Activated B cell treated with CpG ODN at 0.5 μM for 24 hours (primary cell): ENCODE results near the gene CTNND2. TPM values are rescaled to one million over a fixed set of nuclear protein-coding genes. Genes with fewer than 3 reads are reported as not detected.

Experiments
- ATAC-seq: fragments of 200-7000 bp; cut with Tn5 transposase; one replicate; pipeline ENCODE4 v1.10.0; 2021; ENCODE audit warnings: low read depth, mild to moderate bottlenecking, moderate library complexity
- CTCF ChIA-PET: fragments of 350-600 bp; sonication (Branson Sonifier 250); formaldehyde crosslinking; loops from one replicate; lab custom pipeline; 2021; ENCODE audit warnings: antibody characterized with exemption; lab: Charles Lee
- POLR2A ChIA-PET: fragments of 350-600 bp; sonication (Branson Sonifier 250); formaldehyde crosslinking; loops from one replicate; lab custom pipeline; 2021; ENCODE audit warnings: antibody characterized with exemption; lab: Charles Lee
- DNase-seq: peaks from one replicate; pipeline ENCODE4 v3.0.0; 2022
- H3K27ac Mint-ChIP-seq: one replicate; pipeline ENCODE4 v1.8.0; 2020; ENCODE audit warnings: mixed read lengths
- H3K27me3 Mint-ChIP-seq: one replicate; pipeline ENCODE4 v1.8.0; 2021; ENCODE audit warnings: mixed read lengths
- H3K36me3 Mint-ChIP-seq: one replicate; pipeline ENCODE4 v1.8.0; 2021; ENCODE audit warnings: low read depth, mixed read lengths
- H3K4me1 Mint-ChIP-seq: one replicate; pipeline ENCODE4 v1.8.0; 2021; ENCODE audit warnings: mixed read lengths
- H3K4me3 Mint-ChIP-seq: one replicate; pipeline ENCODE4 v1.8.0; 2020; ENCODE audit warnings: mild to moderate bottlenecking, mixed read lengths
- H3K9me3 Mint-ChIP-seq: one replicate; pipeline ENCODE4 v1.8.0; 2020; ENCODE audit warnings: mixed read lengths
- intact Hi-C: fragments of 100-400 bp; cut with micrococcal nuclease; formaldehyde crosslinking; loops from one replicate; pipeline ENCODE4 v1.15.1; 2024
- total RNA-seq: library from RNA; stranded (reverse); gene quantifications from 2 replicates; pipeline ENCODE4 v1.2.3, GENCODE V29; 2022
- TF ChIP-seq, protein P1 (sequence below): fragments of 200-600 bp; IDR thresholded peaks from one replicate; pipeline ENCODE4 v1.8.0; 2022; ENCODE audit warnings: antibody characterized with exemption, mild to moderate bottlenecking

Gene CTNND2
- total RNA-seq, 1 donor from 2014 or later: not detected

DNA sequence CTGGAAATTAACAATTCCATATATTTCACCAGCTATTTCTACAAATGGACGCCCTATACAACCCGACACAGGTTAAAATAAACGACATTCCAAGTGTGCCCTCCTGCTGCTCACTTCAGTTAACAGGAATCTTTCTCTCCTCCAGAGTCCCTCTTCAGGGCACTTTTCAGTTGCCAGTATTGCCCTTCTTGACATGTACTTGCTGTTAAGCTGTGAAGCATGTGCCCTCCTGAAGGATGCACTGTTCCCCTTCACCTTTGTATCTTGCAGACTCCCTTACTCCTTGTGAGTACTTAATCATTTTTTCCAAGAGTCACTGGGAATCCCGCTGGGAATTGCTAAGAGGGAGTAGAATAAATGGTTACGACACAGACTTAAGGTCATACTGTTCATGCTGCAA lies 364.1 kb downstream of the CTNND2 start:
- ChIA-PET POLR2A (no interaction called here), CTCF (no interaction called here)
- Mint-ChIP-seq H3K27ac (no peak overlapping the region), H3K4me3 (no peak overlapping the region), H3K9me3 (no peaks in the 10 kb centered on the region), H3K36me3 (no peaks in the 10 kb centered on the region), H3K4me1 (no peaks in the 10 kb centered on the region), H3K27me3 (no peaks in the 10 kb centered on the region)
- DNase-seq (no peak), ATAC-seq (no peak)
- TF ChIP-seq, protein P1, sequence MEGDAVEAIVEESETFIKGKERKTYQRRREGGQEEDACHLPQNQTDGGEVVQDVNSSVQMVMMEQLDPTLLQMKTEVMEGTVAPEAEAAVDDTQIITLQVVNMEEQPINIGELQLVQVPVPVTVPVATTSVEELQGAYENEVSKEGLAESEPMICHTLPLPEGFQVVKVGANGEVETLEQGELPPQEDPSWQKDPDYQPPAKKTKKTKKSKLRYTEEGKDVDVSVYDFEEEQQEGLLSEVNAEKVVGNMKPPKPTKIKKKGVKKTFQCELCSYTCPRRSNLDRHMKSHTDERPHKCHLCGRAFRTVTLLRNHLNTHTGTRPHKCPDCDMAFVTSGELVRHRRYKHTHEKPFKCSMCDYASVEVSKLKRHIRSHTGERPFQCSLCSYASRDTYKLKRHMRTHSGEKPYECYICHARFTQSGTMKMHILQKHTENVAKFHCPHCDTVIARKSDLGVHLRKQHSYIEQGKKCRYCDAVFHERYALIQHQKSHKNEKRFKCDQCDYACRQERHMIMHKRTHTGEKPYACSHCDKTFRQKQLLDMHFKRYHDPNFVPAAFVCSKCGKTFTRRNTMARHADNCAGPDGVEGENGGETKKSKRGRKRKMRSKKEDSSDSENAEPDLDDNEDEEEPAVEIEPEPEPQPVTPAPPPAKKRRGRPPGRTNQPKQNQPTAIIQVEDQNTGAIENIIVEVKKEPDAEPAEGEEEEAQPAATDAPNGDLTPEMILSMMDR: no peak
- intact Hi-C loops: no loop called here

DNA sequence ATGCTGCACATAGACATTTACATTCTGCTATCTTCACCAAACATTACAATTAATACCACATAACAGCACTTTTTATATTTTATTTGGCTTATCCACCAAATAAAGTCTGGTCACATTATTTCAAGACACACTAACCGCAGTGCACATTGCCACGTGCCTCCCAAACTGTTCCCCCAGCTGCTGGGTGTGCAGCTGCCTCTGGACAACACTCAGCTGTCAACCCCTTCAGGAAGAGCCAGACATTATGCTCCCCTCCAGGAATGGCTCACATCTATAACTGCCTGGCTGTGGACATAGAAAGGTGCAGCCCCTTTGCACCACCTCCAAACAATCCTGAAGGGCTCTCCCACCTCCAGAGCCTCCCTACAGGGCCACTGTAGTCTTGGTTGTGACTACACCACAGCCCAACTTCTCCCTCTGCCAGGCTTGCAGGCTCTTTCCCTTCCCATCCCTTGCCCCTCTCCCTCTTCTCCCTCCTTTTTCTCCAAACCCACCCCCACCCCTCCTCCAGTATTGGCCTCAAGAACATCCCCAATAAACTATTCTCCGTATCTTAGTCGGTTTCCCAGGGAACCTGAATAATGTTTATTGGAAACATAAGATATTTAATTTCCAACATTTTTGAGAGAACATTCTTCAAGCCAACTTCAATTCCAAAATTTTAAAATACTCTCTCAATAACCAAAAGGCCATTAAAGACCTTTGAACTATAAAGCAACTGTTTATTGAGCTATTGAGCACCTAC lies 372.3 kb downstream of the CTNND2 start:
- Mint-ChIP-seq H3K9me3 (no peaks in the 10 kb centered on the region), H3K4me3 (no peak overlapping the region), H3K4me1 (no peaks in the 10 kb centered on the region), H3K27ac (no peak overlapping the region), H3K36me3 (no peaks in the 10 kb centered on the region), H3K27me3 (no peaks in the 10 kb centered on the region)
- ChIA-PET CTCF (no interaction called here), POLR2A (no interaction called here)
- DNase-seq (no peak), ATAC-seq (no peak)
- intact Hi-C loops: no loop called here
- TF ChIP-seq, protein P1: no peak

DNA sequence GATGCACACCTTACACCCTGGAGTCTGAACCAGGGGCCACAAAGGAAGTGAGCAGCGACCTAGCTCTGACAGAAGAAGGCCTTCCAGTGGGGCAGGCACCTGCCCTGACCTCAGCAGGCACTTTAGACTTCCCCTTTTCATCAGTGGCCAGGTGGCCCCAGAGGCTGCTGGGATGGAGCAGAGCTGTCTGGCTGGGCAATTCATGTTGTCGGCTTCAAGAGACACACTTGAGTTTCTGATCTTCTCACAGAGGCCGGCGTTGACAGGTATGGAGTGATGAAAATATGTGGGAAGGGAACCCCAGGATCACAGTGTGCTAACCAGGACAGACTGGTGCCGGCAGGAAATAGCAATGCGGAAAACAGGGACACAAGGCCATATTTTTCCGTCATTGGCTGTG lies 375.5 kb downstream of the CTNND2 start:
- ATAC-seq: no peak
- ChIA-PET CTCF (no interaction called here), POLR2A (no interaction called here)
- Mint-ChIP-seq H3K36me3 (no peaks in the 10 kb centered on the region), H3K27me3 (no peaks in the 10 kb centered on the region), H3K4me1 (no peaks in the 10 kb centered on the region), H3K4me3 (no peak overlapping the region), H3K9me3 (no peaks in the 10 kb centered on the region), H3K27ac (no peak overlapping the region)
- intact Hi-C loops: no loop called here
- TF ChIP-seq, protein P1: no peak
- DNase-seq: no peak

GRCh38 chr5:11527652-11528349 lies 376.4 kb downstream of the CTNND2 start:
- ChIA-PET CTCF (no interaction called here), POLR2A (no interaction called here)
- ATAC-seq (no peak), DNase-seq (no peak)
- H3K9me3 Mint-ChIP-seq: no peaks in the 10 kb centered on the region
- no peaks in the 10 kb centered on the region for H3K4me1 Mint-ChIP-seq
- intact Hi-C loops: no loop called here
- no peaks in the 10 kb centered on the region for H3K27me3 Mint-ChIP-seq
- TF ChIP-seq, protein P1: no peak
- H3K36me3 Mint-ChIP-seq: no peaks in the 10 kb centered on the region
- no peak overlapping the region for H3K4me3 Mint-ChIP-seq
- H3K27ac Mint-ChIP-seq: no peak overlapping the region

- Mint-ChIP-seq H3K27ac (no peak overlapping the region), H3K27me3 (no peaks in the 10 kb centered on the region), H3K36me3 (no peaks in the 10 kb centered on the region), H3K4me3 (no peak overlapping the region), H3K4me1 (no peaks in the 10 kb centered on the region), H3K9me3 (no peaks in the 10 kb centered on the region)
- CTCF ChIA-PET: no interaction called here
- no peak for ATAC-seq
- TF ChIP-seq, protein P1: no peak
- intact Hi-C loops: no loop called here
- POLR2A ChIA-PET: no interaction called here
- DNase-seq: no peak
Observed at GRCh38 chr5:11525020-11525419, 379.2 kb downstream of the CTNND2 start.
